Smooth muscle cell (in vitro differentiated cells): Measurements from ENCODE around the gene DCAF15. TPM values are rescaled to one million over a fixed set of nuclear protein-coding genes. Genes with fewer than 3 reads are reported as not detected.

Source experiments
- DNase-seq: peaks from one replicate; lab custom pipeline; 2025; ENCODE audit not compliant: unreplicated experiment; lab: John Stamatoyannopoulos, UW
- H2AFZ ChIP-seq: fragments of 200-600 bp; sonication (generic); 2 replicates; pipeline ENCODE4 v1.6.0; 2016; ENCODE audit warnings: antibody characterized with exemption, low read depth, mild to moderate bottlenecking
- H3F3A ChIP-seq: fragments of 200-600 bp; sonication (generic); 2 replicates; pipeline ENCODE4 v1.6.0; 2017; ENCODE audit warnings: antibody characterized with exemption, low read depth
- H3K27ac ChIP-seq: fragments of 200-600 bp; sonication (generic); 2 replicates; pipeline ENCODE4 v1.5.1; 2016; ENCODE audit warnings: low read depth, mild to moderate bottlenecking
- H3K27me3 ChIP-seq: fragments of 200-600 bp; sonication (generic); 2 replicates; pipeline ENCODE4 v1.6.1; 2016; ENCODE audit warnings: low read depth, mild to moderate bottlenecking
- H3K36me3 ChIP-seq: fragments of 200-600 bp; sonication (generic); 2 replicates; pipeline ENCODE4 v1.5.1; 2016; ENCODE audit warnings: low read depth
- H3K4me1 ChIP-seq: fragments of 200-600 bp; sonication (generic); 2 replicates; pipeline ENCODE4 v1.5.1; 2016; ENCODE audit warnings: low read depth
- H3K4me2 ChIP-seq: fragments of 200-600 bp; sonication (generic); 2 replicates; pipeline ENCODE4 v1.6.0; 2016; ENCODE audit warnings: mild to moderate bottlenecking
- H3K4me3 ChIP-seq: fragments of 200-600 bp; sonication (generic); 2 replicates; pipeline ENCODE4 v1.5.1; 2016; ENCODE audit warnings: mild to moderate bottlenecking
- H3K79me2 ChIP-seq: fragments of 200-600 bp; sonication (generic); 2 replicates; pipeline ENCODE4 v1.6.0; 2016; ENCODE audit warnings: low read depth, mild to moderate bottlenecking
- H3K9ac ChIP-seq: fragments of 200-600 bp; sonication (generic); 2 replicates; pipeline ENCODE4 v1.6.0; 2016; ENCODE audit warnings: low read depth
- H3K9me3 ChIP-seq: fragments of 200-600 bp; sonication (generic); replicated peaks from 2 replicates; pipeline ENCODE4 v1.5.1; 2016; ENCODE audit warnings: low read depth
- H4K20me1 ChIP-seq: fragments of 200-600 bp; sonication (generic); 2 replicates; pipeline ENCODE4 v1.6.0; 2016; ENCODE audit warnings: low read depth
- WGBS: methylation state at CpG from one replicate; pipeline ENCODE4 v1.1.7; 2016; ENCODE audit warnings: low lambda C conversion rate; 5-methylcytosine and 5-hydroxymethylcytosine counted together
- polyA plus RNA-seq: library from polyadenylated mRNA; unstranded; fragments of >200 nt; fragmentation: Nextera tagmentation; extraction: Ambion mirVana; gene quantifications from 2 replicates; pipeline ENCODE4 v1.2.1, GENCODE V29; 2016
- total RNA-seq: library from RNA; depleted of rRNA; stranded (reverse); fragments of >200 nt; gene quantifications from 2 replicates; pipeline ENCODE4 v1.2.3, GENCODE V29; 2014
- TF ChIP-seq, protein P1 (sequence below): fragments of 200-600 bp; sonication (generic); IDR thresholded peaks from 2 replicates; pipeline ENCODE4 v1.5.1; 2017; ENCODE audit warnings: borderline replicate concordance, mild to moderate bottlenecking, antibody characterized with exemption; ENCODE audit not compliant: insufficient read depth, poor library complexity, severe bottlenecking

DCAF15 gene
- total and polyA plus RNA-seq, 2 experiments from 2014 or later, result 12.4 to 27.0 TPM

DNA sequence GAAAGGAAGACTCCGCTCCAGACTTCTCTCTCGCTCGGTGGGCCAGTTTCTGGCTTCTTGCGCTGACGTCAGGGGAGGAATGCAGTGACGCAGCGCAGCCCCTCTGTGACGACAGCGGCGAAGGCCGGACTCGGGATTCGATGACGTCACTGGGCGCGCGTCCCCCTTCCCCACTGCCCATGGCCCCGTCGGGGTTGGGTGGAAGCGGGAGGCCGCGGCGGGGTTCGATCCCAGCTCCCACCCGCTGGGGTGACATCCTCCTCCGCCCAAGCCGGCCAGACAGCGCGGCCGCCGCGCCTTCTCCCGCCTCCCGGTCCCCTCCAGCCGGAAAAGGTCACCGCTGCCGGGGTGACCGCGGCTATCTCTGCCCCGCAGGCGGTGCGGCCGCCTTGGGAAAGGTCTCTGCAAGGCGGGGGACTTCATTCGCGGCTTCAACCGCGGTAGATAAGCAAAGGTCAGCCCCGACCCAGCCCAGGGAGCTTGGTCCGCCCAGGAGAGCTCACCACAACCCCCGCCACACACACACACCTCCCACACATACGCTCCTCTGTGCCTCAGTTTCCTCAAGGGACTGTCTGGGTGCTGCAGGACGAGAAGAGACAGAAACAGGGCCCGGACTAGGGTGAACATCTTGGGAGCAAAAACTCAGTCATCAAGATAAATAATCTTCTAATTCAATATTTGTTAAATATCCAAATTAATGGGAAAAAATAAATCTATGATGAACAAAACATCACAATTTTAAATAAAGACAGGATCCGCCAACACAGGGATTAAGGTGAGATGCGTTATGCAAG lies 54.7 kb downstream of the DCAF15 start:
- Histone ChIP-seq H4K20me1 (no peaks in the 10 kb centered on the region), H3K4me1 (peaks cover 3% of the 10 kb centered on the region), H3K79me2 (peaks cover 5% of the 10 kb centered on the region), H2AFZ (peak overlapping the region; percentile 64), H3K27me3 (no peaks in the 10 kb centered on the region), H3K9ac (peak overlapping the region; percentile 100), H3K9me3 (no peaks in the 10 kb centered on the region), H3K4me2 (peak overlapping the region; percentile 87), H3K27ac (peak overlapping the region; percentile 100), H3K4me3 (peak overlapping the region; percentile 82), H3K36me3 (no peaks in the 10 kb centered on the region), H3F3A (peaks cover 22% of the 10 kb centered on the region)
- peak; percentile 98 for DNase-seq
- TF ChIP-seq, protein P1, sequence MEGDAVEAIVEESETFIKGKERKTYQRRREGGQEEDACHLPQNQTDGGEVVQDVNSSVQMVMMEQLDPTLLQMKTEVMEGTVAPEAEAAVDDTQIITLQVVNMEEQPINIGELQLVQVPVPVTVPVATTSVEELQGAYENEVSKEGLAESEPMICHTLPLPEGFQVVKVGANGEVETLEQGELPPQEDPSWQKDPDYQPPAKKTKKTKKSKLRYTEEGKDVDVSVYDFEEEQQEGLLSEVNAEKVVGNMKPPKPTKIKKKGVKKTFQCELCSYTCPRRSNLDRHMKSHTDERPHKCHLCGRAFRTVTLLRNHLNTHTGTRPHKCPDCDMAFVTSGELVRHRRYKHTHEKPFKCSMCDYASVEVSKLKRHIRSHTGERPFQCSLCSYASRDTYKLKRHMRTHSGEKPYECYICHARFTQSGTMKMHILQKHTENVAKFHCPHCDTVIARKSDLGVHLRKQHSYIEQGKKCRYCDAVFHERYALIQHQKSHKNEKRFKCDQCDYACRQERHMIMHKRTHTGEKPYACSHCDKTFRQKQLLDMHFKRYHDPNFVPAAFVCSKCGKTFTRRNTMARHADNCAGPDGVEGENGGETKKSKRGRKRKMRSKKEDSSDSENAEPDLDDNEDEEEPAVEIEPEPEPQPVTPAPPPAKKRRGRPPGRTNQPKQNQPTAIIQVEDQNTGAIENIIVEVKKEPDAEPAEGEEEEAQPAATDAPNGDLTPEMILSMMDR, result no peak
- 9% methylated on average over 54 of the region's 56 CpGs for WGBS

Other genes with a start within 250 kb of the DCAF15 start
- gene MRI1, start 188.0 kb upstream of the DCAF15 start, total RNA-seq, result 17.3 and 20.2 TPM in 2 replicates
- 9.3 and 11.7 TPM in 2 replicates for gene MRI1, start 188.0 kb upstream of the DCAF15 start, polyA plus RNA-seq
- gene C19orf53, start 178.1 kb upstream of the DCAF15 start, total RNA-seq, result 117 and 192 TPM in 2 replicates
- 298 TPM in 2 replicates for gene C19orf53, start 178.1 kb upstream of the DCAF15 start, polyA plus RNA-seq
- 3.0 and 4.7 TPM in 2 replicates for gene ZSWIM4, start 157.1 kb upstream of the DCAF15 start, total RNA-seq
- gene ZSWIM4, start 157.1 kb upstream of the DCAF15 start, polyA plus RNA-seq, result 5.8 and 8.2 TPM in 2 replicates
- not detected in 2 replicates for gene NANOS3, start 75.4 kb upstream of the DCAF15 start, total RNA-seq
- gene NANOS3, start 75.4 kb upstream of the DCAF15 start, polyA plus RNA-seq, result 2.7 and 2.8 TPM in 2 replicates
- gene BRME1, start 46.4 kb upstream of the DCAF15 start, total RNA-seq, result 0.72 and 1.2 TPM in 2 replicates
- 2.2 and 3.3 TPM in 2 replicates for gene BRME1, start 46.4 kb upstream of the DCAF15 start, polyA plus RNA-seq
- 8.0 and 9.5 TPM in 2 replicates for gene CC2D1A, start 46.3 kb upstream of the DCAF15 start, total RNA-seq
- 26.3 and 28.0 TPM in 2 replicates for gene CC2D1A, start 46.3 kb upstream of the DCAF15 start, polyA plus RNA-seq
- 5.2 and 8.9 TPM in 2 replicates for gene PODNL1, start 14.1 kb upstream of the DCAF15 start, total RNA-seq
- 34.3 and 53.9 TPM in 2 replicates for gene PODNL1, start 14.1 kb upstream of the DCAF15 start, polyA plus RNA-seq
- 0.45 and 2.2 TPM in 2 replicates for gene RFX1, start 53.8 kb downstream of the DCAF15 start, total RNA-seq
- 2.2 and 2.8 TPM in 2 replicates for gene RFX1, start 53.8 kb downstream of the DCAF15 start, polyA plus RNA-seq
- not detected in 2 replicates for gene RLN3, start 75.6 kb downstream of the DCAF15 start, total RNA-seq
- gene RLN3, start 75.6 kb downstream of the DCAF15 start, polyA plus RNA-seq, result not detected in 2 replicates
- gene IL27RA, start 79.3 kb downstream of the DCAF15 start, total RNA-seq, result 1.4 and 3.1 TPM in 2 replicates
- gene IL27RA, start 79.3 kb downstream of the DCAF15 start, polyA plus RNA-seq, result 3.8 and 7.1 TPM in 2 replicates
- 1.6 TPM in 1 of 2 replicates, not detected in the other for gene PALM3, start 109.6 kb downstream of the DCAF15 start, total RNA-seq
- gene PALM3, start 109.6 kb downstream of the DCAF15 start, polyA plus RNA-seq, result 0.55 and 1.4 TPM in 2 replicates
- gene MISP3, start 120.3 kb downstream of the DCAF15 start, total RNA-seq, result 2.4 TPM in 1 of 2 replicates, not detected in the other
- gene MISP3, start 120.3 kb downstream of the DCAF15 start, polyA plus RNA-seq, result 0.61 and 2.0 TPM in 2 replicates
- gene C19orf67, start 133.3 kb downstream of the DCAF15 start, total RNA-seq, result not detected in 2 replicates
- 0.17 and 0.49 TPM in 2 replicates for gene C19orf67, start 133.3 kb downstream of the DCAF15 start, polyA plus RNA-seq
- gene SAMD1, start 138.2 kb downstream of the DCAF15 start, total RNA-seq, result 35.0 and 46.7 TPM in 2 replicates
- 71.3 and 84.1 TPM in 2 replicates for gene SAMD1, start 138.2 kb downstream of the DCAF15 start, polyA plus RNA-seq
- 20.7 and 30.3 TPM in 2 replicates for gene PRKACA, start 165.3 kb downstream of the DCAF15 start, total RNA-seq
- gene PRKACA, start 165.3 kb downstream of the DCAF15 start, polyA plus RNA-seq, result 11.1 and 14.4 TPM in 2 replicates
- 6.4 and 13.4 TPM in 2 replicates for gene ASF1B, start 184.1 kb downstream of the DCAF15 start, total RNA-seq
- 7.1 and 11.3 TPM in 2 replicates for gene ASF1B, start 184.1 kb downstream of the DCAF15 start, polyA plus RNA-seq